ENCODE data around the gene FBXO17. TPM values are rescaled to one million over a fixed set of nuclear protein-coding genes. Genes with fewer than 3 reads are reported as not detected.

FBXO17 gene
- total and polyA plus RNA-seq, 2 of the 13 experiments (the other 11 are each of a cell fraction or from before 2014, with no cell fraction given) = 22.1 to 58.7 TPM

DNA sequence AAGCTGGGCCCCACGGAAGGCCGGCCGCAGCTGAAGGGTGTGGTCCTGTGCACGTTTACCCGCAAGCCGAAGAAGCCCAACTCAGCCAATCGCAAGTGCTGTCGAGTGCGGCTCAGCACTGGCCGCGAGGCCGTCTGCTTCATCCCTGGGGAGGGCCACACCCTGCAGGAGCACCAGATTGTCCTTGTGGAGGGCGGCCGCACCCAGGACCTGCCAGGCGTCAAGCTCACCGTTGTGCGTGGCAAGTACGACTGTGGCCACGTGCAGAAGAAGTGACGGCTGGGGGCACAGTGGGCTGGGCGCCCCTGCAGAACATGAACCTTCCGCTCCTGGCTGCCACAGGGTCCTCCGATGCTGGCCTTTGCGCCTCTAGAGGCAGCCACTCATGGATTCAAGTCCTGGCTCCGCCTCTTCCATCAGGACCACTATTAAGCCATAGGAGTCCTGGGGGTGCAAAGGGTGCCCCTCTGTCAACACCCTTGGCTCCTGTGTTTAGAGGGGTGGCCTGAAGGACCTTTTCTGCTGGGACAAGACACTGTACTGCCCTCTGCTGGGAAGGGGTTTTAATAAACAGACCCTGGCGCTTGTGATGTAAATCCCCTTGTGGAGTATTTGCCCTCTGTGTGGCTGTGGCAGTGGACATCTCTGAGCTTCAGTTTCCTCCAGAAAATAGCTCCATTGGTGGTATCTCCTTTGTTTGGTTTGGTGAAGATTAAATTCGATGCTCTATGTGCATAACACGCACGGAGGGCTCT lies 42.9 kb downstream of the FBXO17 start (continued):
- no peak for TF ChIP-seq NAIF1 (CRISPR knock-in tag; IDR thresholded peaks at IDR 0.05; ENCODE audit: borderline replicate concordance)
- no peak for TF ChIP-seq HES4 (CRISPR knock-in tag; IDR thresholded peaks at IDR 0.05; ENCODE audit: borderline replicate concordance)

DNA sequence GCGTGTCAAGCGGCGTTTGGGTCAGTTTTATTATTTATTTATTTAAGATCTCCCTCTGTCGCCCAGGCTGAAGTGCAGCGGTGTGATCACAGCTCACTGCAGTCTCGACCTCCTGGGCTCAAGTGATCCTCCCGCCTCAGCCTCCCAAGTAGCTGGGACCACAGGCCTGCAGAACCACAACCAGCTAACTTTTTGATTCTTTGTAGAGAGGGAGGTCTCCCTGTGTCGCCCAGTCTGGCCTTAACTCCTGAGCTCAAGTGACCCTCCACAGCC lies 44.1 kb downstream of the FBXO17 start:
- Histone ChIP-seq H3K27me3 (ENCODE audit: control insufficient read depth in 1 of 2, insufficient read depth in 2 of 2, low read length in 2 of 2) (no peaks in the 10 kb centered on the region), H2AFZ (ENCODE audit: low read length) (no peak overlapping the region), H3K4me2 (ENCODE audit: low read depth, low read length) (peak overlapping the region; percentile 83), H3K9ac (ENCODE audit: insufficient read depth, low read depth, low read length) (peak overlapping the region; percentile 88), H3K27ac (ENCODE audit: extremely low read length, insufficient read depth, low read length) (peak overlapping the region; percentile 91), H3K79me2 (ENCODE audit: insufficient read depth, low read length) (peaks cover 31% of the 10 kb centered on the region), H4K20me1 (ENCODE audit: insufficient read depth, low read length) (no peaks in the 10 kb centered on the region; the same call in 1 of the 2 replicates), H3K4me3 (replicated peaks in 1 of 3; ENCODE audit: insufficient read depth in 1 of 3, low read depth in 2 of 3, low read length in 3 of 3) (peak overlapping the region; percentile 77 to 84 (median 81)), H3K4me1 (ENCODE audit: insufficient read depth, low read length) (peaks cover 50% of the 10 kb centered on the region), H3K9me3 (ENCODE audit: low read length) (0 out of 2 replicates have a peak, but pooled peaks cover 5% of the 10 kb centered on the region), H3K36me3 (replicated peaks in 1 of 2; ENCODE audit: control insufficient read depth in 1 of 2, insufficient read depth in 2 of 2, low read length in 2 of 2) (no peaks in the 10 kb centered on the region; a peak in 2 of 5 replicates)
- peak; percentile 18 for ATAC-seq
- ChIA-PET CTCF (ENCODE audit: low intra/inter-chr PET ratio, low total read pairs) (no interaction called here), POLR2A (interaction anchor here (1.3 to 2.9 kb wide), 10 partner anchors 21 to 528 kb away, joined by 6 to 24 read pairs (median 12); partner anchors contain the start of genes ECH1, EIF3K, FAM98C and FBXO17)
- BruUV-seq (replicated peaks) = no TSS peak
- no peak for DNase-seq (ENCODE audit: low spot score)
- in situ Hi-C loops (cut with HindIII; ENCODE audit: extremely low pct_ligation_motif_present, low pct_unique_long_range_greater_than_20kb) (no loop called here), intact Hi-C loops (cut with micrococcal nuclease; ENCODE audit: unreplicated experiment) (loop anchor here (5.0 kb wide), 2 partner anchors 199 to 274 kb away; no protein-coding TSS in a partner anchor)
- 36% methylated on average over 3 of the region's 8 CpGs for WGBS (ENCODE audit: low lambda C conversion rate)
- FAIRE-seq = no peak
- TF ChIP-seq, protein P1, sequence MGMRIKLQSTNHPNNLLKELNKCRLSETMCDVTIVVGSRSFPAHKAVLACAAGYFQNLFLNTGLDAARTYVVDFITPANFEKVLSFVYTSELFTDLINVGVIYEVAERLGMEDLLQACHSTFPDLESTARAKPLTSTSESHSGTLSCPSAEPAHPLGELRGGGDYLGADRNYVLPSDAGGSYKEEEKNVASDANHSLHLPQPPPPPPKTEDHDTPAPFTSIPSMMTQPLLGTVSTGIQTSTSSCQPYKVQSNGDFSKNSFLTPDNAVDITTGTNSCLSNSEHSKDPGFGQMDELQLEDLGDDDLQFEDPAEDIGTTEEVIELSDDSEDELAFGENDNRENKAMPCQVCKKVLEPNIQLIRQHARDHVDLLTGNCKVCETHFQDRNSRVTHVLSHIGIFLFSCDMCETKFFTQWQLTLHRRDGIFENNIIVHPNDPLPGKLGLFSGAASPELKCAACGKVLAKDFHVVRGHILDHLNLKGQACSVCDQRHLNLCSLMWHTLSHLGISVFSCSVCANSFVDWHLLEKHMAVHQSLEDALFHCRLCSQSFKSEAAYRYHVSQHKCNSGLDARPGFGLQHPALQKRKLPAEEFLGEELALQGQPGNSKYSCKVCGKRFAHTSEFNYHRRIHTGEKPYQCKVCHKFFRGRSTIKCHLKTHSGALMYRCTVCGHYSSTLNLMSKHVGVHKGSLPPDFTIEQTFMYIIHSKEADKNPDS (CRISPR knock-in tag; IDR thresholded peaks at IDR 0.05) = no peak
- TF ChIP-seq GATAD1 (CRISPR knock-in tag; IDR thresholded peaks at IDR 0.05) = no peak
- no peak for TF ChIP-seq CAMTA2 (CRISPR knock-in tag; IDR thresholded peaks at IDR 0.05; ENCODE audit: borderline replicate concordance)
- no peak for TF ChIP-seq TAF1 (CRISPR knock-in tag; IDR thresholded peaks at IDR 0.05)
- TF ChIP-seq NCOA5 (CRISPR knock-in tag; IDR thresholded peaks at IDR 0.05) = no peak
- no peak for TF ChIP-seq ZIK1 (CRISPR knock-in tag; IDR thresholded peaks at IDR 0.05; ENCODE audit: borderline replicate concordance, low read depth)
- no peak for TF ChIP-seq ISL2 (CRISPR knock-in tag; IDR thresholded peaks at IDR 0.05)
- TF ChIP-seq IKZF4 (CRISPR knock-in tag; IDR thresholded peaks at IDR 0.05; ENCODE audit: borderline replicate concordance, low read depth, not compliant biosample characterization) = peak; percentile 6
- TF ChIP-seq ZNF20 (CRISPR knock-in tag; IDR thresholded peaks at IDR 0.05) = no peak
- TF ChIP-seq, protein P2, sequence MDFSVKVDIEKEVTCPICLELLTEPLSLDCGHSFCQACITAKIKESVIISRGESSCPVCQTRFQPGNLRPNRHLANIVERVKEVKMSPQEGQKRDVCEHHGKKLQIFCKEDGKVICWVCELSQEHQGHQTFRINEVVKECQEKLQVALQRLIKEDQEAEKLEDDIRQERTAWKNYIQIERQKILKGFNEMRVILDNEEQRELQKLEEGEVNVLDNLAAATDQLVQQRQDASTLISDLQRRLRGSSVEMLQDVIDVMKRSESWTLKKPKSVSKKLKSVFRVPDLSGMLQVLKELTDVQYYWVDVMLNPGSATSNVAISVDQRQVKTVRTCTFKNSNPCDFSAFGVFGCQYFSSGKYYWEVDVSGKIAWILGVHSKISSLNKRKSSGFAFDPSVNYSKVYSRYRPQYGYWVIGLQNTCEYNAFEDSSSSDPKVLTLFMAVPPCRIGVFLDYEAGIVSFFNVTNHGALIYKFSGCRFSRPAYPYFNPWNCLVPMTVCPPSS (IDR thresholded peaks at IDR 0.05) = no peak
- no peak for TF ChIP-seq ZNF550 (CRISPR knock-in tag; IDR thresholded peaks at IDR 0.05; ENCODE audit: borderline replicate concordance)
- TF ChIP-seq ZNF501 (CRISPR knock-in tag; IDR thresholded peaks at IDR 0.05) = no peak
- no peak for TF ChIP-seq ZNF331 (CRISPR knock-in tag; IDR thresholded peaks at IDR 0.05)
- TF ChIP-seq TARDBP (CRISPR knock-in tag; IDR thresholded peaks at IDR 0.05) = no peak
- TF ChIP-seq ZNF333 (CRISPR knock-in tag; IDR thresholded peaks at IDR 0.05; ENCODE audit: borderline replicate concordance) = 0 out of 2 replicates have a peak, but pooled peaks have one; percentile 51
- no peak for TF ChIP-seq ZNF326 (CRISPR knock-in tag; IDR thresholded peaks at IDR 0.05; ENCODE audit: borderline replicate concordance)
- TF ChIP-seq SMARCE1 (IDR thresholded peaks at IDR 0.05; ENCODE audit: borderline replicate concordance) = no peak
